Fibroblast of the aortic adventitia (primary cell): ENCODE data around the gene POLDIP3. TPM values are rescaled to one million over a fixed set of nuclear protein-coding genes. Genes with fewer than 3 reads are reported as not detected.
"Not testable (repeated sequence)": the region's sequence is repeated elsewhere in the genome, so short reads cannot be mapped to it uniquely, and the experiment has no call there.

ENCODE experiments used
- DNase-seq: peaks from one replicate; pipeline ENCODE4 v3.0.0-alpha.2; 2010; ENCODE audit warnings: low read depth
- H3K4me3 ChIP-seq: 2 replicates; pipeline ENCODE4 v1.5.1; 2011; ENCODE audit warnings: low read depth, mild to moderate bottlenecking, control low read depth, low read length, moderate library complexity
- total RNA-seq: library from RNA; depleted of rRNA; stranded (reverse); fragments of >200 nt; gene quantifications from 2 replicates; pipeline ENCODE4 v1.2.3, GENCODE V29; 2012; ENCODE audit warnings: low replicate concordance
- TF ChIP-seq, protein P1 (sequence below): IDR thresholded peaks from 2 replicates; pipeline ENCODE4 v1.5.1; 2011; ENCODE audit warnings: mild to moderate bottlenecking, low read length, control low read depth, inconsistent platforms; ENCODE audit not compliant: insufficient read depth

POLDIP3 gene
- total RNA-seq, 1 donor: 34.1 TPM

- H3K4me3 ChIP-seq: no peak overlapping the region
- no peak for DNase-seq
- TF ChIP-seq, protein P1, sequence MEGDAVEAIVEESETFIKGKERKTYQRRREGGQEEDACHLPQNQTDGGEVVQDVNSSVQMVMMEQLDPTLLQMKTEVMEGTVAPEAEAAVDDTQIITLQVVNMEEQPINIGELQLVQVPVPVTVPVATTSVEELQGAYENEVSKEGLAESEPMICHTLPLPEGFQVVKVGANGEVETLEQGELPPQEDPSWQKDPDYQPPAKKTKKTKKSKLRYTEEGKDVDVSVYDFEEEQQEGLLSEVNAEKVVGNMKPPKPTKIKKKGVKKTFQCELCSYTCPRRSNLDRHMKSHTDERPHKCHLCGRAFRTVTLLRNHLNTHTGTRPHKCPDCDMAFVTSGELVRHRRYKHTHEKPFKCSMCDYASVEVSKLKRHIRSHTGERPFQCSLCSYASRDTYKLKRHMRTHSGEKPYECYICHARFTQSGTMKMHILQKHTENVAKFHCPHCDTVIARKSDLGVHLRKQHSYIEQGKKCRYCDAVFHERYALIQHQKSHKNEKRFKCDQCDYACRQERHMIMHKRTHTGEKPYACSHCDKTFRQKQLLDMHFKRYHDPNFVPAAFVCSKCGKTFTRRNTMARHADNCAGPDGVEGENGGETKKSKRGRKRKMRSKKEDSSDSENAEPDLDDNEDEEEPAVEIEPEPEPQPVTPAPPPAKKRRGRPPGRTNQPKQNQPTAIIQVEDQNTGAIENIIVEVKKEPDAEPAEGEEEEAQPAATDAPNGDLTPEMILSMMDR: no peak
Observed at GRCh38 chr22:42577623-42578240, 37.0 kb downstream of the POLDIP3 start.

GRCh38 chr22:42577141-42577540 is 37.5 kb downstream of the POLDIP3 start:
- not testable (repeated sequence) for DNase-seq, H3K4me3 ChIP-seq

DNA sequence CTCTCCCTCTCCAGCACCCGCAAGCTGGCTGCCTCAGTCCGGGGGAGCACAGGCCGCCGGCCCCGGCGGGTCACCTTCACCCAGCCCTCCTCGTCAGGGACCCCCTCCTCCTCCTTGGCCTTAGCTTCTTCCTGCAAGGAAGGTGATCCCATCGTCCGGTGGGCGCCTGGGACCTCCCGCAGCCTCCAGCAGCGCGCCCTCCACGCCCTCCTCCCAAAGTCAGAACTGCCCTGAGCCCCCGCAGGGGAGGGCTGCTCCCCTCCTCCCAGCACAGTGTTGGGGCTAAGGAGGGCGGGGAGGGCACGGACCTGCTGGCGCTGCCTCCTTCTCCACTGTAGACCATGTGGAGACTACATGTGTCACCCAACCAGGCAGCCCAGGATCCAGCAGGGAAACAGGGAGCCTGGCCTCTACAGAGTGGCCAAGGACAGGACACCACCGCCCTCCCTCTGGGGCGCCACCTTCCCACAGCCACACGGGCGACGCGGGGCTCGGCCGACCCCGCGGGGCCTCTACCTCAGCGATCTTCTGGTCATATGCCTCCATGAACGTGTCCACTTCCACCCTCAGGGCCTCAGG is 38.6 kb downstream of the POLDIP3 start:
- DNase-seq, H3K4me3 ChIP-seq: not testable (repeated sequence)

- not testable (repeated sequence) for H3K4me3 ChIP-seq, DNase-seq
Observed at GRCh38 chr22:42574468-42574867, 40.2 kb downstream of the POLDIP3 start.

- not testable (repeated sequence) for DNase-seq, H3K4me3 ChIP-seq
Observed at GRCh38 chr22:42574046-42574445, 40.6 kb downstream of the POLDIP3 start.

DNA sequence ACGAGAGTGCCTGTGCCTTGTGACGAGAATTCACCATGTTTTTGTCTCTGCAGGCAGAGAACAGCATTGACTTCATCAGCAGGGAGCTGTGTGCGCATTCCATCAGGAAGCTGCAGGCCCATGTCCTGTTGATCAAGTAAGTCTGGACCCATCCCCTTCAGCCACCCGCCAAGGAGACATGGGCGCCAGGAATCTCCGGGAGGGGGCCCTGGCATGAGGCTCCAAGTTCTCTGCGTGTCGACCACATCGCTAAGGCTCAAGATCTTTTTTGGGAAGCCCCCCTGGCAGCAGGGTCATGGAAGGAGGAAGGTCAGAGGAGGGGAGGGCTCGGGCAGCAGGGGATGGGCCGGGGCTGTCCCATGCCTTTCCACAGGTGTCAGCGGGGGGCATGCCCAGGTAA is 43.6 kb downstream of the POLDIP3 start:
- DNase-seq, H3K4me3 ChIP-seq: not testable (repeated sequence)

DNA sequence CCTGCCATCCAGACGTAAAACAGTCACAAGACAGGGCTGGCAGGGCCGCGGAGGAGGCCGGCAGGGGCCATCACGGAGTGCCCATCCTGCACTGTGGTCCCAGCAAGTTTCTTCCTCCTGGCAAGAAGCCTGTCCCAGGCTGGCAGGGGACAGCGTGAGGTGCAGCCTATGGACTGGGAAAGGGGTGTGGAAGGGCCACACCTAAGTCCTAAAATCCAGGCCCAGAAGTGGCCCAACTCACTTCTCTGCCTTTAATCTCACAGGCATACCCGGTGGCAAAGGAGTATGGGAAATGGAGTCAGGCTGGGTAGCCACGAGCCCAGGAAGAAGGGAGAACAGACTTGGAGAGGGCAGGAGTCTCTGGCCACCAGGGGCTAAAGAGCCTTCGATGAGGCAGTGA is 44.1 kb downstream of the POLDIP3 start:
- H3K4me3 ChIP-seq, DNase-seq: not testable (repeated sequence)

DNA sequence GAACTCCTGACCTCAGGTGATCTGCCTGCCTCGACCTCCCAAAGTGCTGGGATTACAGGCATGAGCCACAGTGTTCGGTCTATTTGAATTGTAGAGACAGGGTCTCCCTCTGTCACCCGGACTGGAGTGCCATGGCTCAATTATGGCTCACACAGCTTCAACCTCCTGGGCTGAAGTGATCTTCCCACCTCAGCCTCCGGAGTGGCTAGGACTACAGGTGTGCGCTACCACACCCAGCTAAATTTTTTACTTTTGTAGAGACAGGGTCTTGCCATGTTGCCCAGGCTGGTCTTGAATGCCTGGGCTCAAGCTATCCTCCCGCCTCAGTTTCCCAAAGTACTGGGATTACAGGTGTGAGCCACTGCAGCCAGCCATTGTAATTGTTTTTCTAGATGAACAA is 46.7 kb downstream of the POLDIP3 start:
- not testable (repeated sequence) for H3K4me3 ChIP-seq, DNase-seq

GRCh38 chr22:42565956-42566355 is 48.7 kb downstream of the POLDIP3 start:
- TF ChIP-seq, protein P1: no peak
- DNase-seq: no peak
- no peak overlapping the region for H3K4me3 ChIP-seq

GRCh38 chr22:42564699-42565098 is 50.0 kb downstream of the POLDIP3 start:
- TF ChIP-seq, protein P1: no peak
- DNase-seq: no peak
- no peak overlapping the region for H3K4me3 ChIP-seq

GRCh38 chr22:42563943-42564342 is 50.7 kb downstream of the POLDIP3 start:
- DNase-seq, H3K4me3 ChIP-seq: not testable (repeated sequence)
